AG10803 (cell line): ENCODE results near the gene HYDIN.

Experiments
- DNase-seq: peaks from one replicate; pipeline ENCODE4 v3.0.0; 2010; ENCODE audit warnings: low read depth
- H3K4me3 ChIP-seq: 2 replicates; pipeline ENCODE4 v1.5.1; 2011; ENCODE audit warnings: mild to moderate bottlenecking, low read length, control low read depth
- TF ChIP-seq, protein P1 (sequence below): conservative IDR thresholded peaks from 2 replicates; pipeline ENCODE4 v1.5.1; 2011; ENCODE audit warnings: mild to moderate bottlenecking, low read length, control low read depth, inconsistent platforms

HYDIN gene

DNA sequence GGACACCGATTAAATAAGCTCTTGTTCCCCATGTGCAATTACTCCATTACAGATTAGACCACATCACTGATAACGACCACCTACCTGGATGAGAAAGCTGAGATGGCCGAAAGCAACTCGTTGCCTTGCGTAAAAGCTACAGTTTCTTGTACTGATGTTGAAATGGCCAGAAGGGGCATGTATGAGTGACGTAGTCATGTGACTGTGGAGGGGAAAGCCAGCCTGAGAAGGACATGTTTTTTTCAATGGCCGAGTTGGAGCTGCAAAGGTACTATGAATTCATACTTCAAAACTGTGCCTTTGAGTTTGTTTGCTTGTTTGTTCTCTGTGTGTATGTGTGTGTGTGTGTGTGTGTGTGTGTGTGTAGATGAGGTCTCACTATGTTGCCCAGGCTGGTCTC is 17.0 kb upstream of the HYDIN start:
- TF ChIP-seq, protein P1, sequence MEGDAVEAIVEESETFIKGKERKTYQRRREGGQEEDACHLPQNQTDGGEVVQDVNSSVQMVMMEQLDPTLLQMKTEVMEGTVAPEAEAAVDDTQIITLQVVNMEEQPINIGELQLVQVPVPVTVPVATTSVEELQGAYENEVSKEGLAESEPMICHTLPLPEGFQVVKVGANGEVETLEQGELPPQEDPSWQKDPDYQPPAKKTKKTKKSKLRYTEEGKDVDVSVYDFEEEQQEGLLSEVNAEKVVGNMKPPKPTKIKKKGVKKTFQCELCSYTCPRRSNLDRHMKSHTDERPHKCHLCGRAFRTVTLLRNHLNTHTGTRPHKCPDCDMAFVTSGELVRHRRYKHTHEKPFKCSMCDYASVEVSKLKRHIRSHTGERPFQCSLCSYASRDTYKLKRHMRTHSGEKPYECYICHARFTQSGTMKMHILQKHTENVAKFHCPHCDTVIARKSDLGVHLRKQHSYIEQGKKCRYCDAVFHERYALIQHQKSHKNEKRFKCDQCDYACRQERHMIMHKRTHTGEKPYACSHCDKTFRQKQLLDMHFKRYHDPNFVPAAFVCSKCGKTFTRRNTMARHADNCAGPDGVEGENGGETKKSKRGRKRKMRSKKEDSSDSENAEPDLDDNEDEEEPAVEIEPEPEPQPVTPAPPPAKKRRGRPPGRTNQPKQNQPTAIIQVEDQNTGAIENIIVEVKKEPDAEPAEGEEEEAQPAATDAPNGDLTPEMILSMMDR = no peak
- no peak overlapping the region for H3K4me3 ChIP-seq
- no peak for DNase-seq

DNA sequence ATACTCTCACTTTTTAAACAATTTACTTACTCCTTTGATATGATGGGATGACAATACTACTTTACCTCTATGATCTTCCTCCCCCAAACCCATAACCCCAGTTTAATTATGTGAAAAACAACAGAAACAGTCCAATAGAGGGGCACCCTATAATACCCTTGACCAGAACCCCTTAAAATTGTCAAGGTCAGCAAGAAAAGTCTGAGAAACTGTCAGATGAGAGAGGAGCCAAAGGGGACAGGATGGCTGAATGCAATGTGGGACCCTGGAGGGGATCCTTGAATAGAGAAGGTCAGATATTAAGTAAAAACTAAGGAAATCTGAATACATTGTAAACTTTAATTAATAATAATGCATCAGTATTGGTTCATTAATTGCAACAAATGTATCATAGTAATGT is 15.8 kb upstream of the HYDIN start:
- H3K4me3 ChIP-seq = no peak overlapping the region
- no peak for DNase-seq
- TF ChIP-seq, protein P1 = no peak

DNA sequence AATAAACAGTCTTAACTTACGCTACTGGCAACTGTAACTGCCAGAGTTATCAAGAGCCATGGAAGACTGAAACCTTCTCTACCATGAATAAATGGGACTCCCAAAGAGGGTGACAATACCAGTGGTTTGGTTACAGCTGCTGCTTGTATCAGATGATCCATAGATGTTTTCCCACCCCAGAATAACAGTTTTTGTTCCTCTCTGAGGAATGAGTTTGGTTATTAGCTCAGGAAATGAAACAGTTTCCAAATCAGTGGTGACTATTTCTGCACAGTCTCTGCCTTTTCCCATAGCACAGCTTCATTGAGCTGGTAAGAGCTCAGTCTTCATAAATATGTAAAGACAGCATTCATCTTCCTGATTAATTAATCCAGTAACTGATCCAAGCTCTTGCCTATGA is 14.0 kb upstream of the HYDIN start:
- DNase-seq = no peak
- TF ChIP-seq, protein P1 = no peak
- no peak overlapping the region for H3K4me3 ChIP-seq

DNA sequence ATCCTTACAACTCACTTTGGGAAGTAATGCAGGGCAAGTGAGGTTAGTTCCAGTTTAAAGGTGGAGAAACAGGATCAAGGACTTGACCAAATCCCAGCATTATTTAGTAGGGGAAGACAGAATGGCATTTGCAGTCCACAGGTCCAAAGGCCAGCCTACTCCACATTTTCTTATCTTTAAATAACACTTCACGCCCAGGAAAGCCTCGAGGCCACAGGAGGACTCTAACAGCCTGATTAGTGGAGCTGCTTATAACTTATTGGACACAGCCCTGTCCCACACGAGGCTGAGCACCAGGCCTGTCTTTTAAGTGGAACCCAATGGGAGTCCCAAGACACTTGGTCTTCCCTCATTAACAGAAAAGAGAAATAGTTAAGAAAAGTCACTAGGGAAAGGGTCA is 12.1 kb upstream of the HYDIN start:
- no peak overlapping the region for H3K4me3 ChIP-seq
- TF ChIP-seq, protein P1 = no peak
- no peak for DNase-seq

DNA sequence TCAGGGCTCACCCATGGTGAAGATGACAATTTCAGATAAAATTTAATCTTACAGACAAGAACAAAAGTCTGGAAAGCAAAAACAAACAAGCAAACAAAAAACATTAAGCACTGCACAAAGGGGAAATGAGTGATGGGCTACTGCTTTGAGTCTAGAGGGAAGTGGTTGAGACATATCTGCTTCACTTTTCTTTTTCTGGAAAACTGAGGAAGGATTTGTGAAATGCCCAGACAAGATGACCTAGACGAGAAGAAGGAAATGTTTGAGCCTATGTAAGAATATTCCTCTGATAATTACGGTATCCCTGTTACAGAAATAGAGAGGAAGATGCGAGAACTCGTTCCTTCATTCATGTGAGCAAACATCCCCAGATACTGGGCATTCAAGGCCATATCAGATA is 11.5 kb upstream of the HYDIN start:
- no peak overlapping the region for H3K4me3 ChIP-seq
- no peak for DNase-seq
- TF ChIP-seq, protein P1 = no peak

DNA sequence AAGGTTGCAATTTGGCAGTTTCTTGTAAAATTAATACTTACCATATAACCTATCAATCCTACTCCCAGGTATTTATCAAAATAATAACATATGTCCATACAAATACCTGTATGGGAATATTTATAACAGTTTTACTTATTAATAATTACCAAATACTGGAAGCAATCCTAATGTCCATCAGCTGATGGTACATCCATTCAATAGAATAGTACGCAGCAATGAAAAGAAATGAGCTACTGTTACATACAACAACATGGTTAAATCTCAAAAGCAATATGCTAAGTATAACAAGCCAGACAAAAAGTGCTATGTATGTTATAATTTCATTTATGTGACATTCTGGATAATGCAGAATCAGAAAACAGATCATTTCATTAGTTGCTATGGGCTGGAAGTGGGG is 1.2 kb downstream of the HYDIN start:
- H3K4me3 ChIP-seq = no peak overlapping the region
- no peak for DNase-seq
- TF ChIP-seq, protein P1 = no peak

DNA sequence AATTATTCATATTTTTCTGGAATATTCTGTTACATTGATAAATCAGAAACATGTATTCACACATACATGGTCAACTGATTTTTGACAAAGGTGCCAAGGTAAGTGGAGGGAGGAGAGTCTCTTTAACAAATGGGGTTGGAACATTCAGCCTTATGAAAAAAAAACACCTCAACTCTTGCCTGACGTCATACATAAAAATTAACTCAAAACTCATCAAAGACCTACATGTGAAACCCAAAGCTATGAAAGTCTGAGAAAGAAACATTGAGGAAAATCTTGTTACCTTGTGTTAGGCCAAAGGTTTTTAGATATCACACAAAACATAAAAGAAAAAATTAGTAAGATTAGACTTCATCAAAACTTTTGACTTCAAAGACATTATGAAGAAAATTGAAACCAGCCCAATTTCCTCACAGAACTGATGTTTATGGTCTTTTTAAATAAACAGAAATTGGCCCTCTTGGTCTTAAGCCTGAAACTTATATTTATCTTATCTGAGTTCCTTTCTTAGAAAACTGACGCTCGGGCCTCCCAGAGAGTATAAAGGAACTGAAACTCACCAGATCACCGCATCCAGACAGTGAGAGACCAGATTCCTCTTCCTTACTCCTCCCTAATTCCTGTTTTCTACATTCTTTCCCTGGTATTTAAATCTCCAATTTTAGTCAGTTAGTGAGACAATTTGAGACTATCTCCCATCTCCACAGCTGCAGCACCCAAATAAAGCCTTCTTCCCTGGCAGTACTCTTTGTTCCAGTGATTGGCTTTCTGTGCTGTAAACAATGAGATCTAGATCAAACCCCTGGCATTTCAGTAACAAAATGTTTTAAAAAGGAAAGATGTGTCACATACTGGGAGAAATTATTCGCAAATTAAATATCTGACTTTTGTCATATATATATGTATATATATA is 4.0 kb downstream of the HYDIN start:
- TF ChIP-seq, protein P1 = no peak
- DNase-seq = no peak

More for the DNA sequence above, 4.0 kb downstream of the HYDIN start:
- no peak overlapping the region for H3K4me3 ChIP-seq
